Psoas muscle (tissue), 8 donors: ENCODE results near the gene SEMA7A. TPM values are rescaled to one million over a fixed set of nuclear protein-coding genes. Genes with fewer than 3 reads are reported as not detected.

Experiments used
- ATAC-seq, 4 donors: fragments of 200-7000 bp; cut with Tn5 transposase; one replicate each; pipeline ENCODE4 v1.9.1; 2020; ENCODE audit warnings: moderate library complexity in 3 of 4, mild to moderate bottlenecking in 2 of 4
- DNase-seq, 2 donors: peaks; one replicate each; pipeline ENCODE4 v3.0.0-alpha.2; 2020
- H3K27ac ChIP-seq: fragments of 200-600 bp; one replicate; pipeline ENCODE4 v1.8.0; 2022
- H3K27me3 ChIP-seq, 3 donors: fragments of 200-600 bp in 1 of 3; one replicate each; pipeline versions ENCODE4 v1.6.1 to v1.8.0; 2013 to 2022; ENCODE audit warnings: low read length in 2 of 3, mild to moderate bottlenecking in 2 of 3, moderate library complexity in 1 of 3; ENCODE audit not compliant: insufficient read depth in 3 of 3
- H3K36me3 ChIP-seq, 2 donors: fragments of 200-600 bp in 1 of 2; one replicate each; pipeline versions ENCODE4 v1.6.1 to v1.8.0; 2013 to 2022; ENCODE audit warnings: low read depth in 1 of 2, mild to moderate bottlenecking in 1 of 2, moderate library complexity in 1 of 2; ENCODE audit not compliant: insufficient read depth in 1 of 2
- H3K4me1 ChIP-seq: fragments of 200-600 bp; one replicate; pipeline ENCODE4 v1.8.0; 2022
- H3K4me3 ChIP-seq: fragments of 200-600 bp; one replicate; pipeline ENCODE4 v1.8.0; 2022; ENCODE audit warnings: mild to moderate bottlenecking
- H3K9me3 ChIP-seq: fragments of 200-600 bp; one replicate; pipeline ENCODE4 v1.8.0; 2022
- CTCF ChIP-seq: fragments of 200-600 bp; IDR thresholded peaks from one replicate; pipeline ENCODE4 v1.8.0; 2022; ENCODE audit warnings: antibody characterized with exemption
- WGBS, 3 donors: extraction: QIAGEN DNeasy Blood & Tissue Kit; methylation state at CpG; one replicate each; pipeline versions ENCODE4 v1.1.6 to v1.1.7; 2013; 5-methylcytosine and 5-hydroxymethylcytosine counted together
- intact Hi-C, 2 donors: fragments of 100-400 bp; cut with DNase I; formaldehyde crosslinking; loops; one replicate each; pipeline versions ENCODE4 v1.11.0 to v1.14.2; 2022
- polyA plus RNA-seq, 3 donors: library from polyadenylated mRNA; stranded (reverse); fragments of 200-250 nt; gene quantifications; one replicate each; pipeline ENCODE4 v1.2.3, GENCODE V29; 2013
- total RNA-seq, 4 donors: library from RNA; stranded (reverse); fragmentation: NEBNext Ultra II Directional in 2 of 4; extraction: Animal tissue kit (Norgen Biotek cat#: 25700) in 2 of 4; gene quantifications; one replicate each; pipeline versions ENCODE4 v1.2.1 to v1.2.4, GENCODE V29; 2021 to 2023
- donor health status: healthy with polysubstance abuse.
- donor health status: DM: no; HTN: no; CAD: no; lungs with moderate emphysema.
- donor health status: Bipolar disorder and iron deficiency.
- donor health status: healthy.
- donor health status: DM: yes; HTN: yes; CAD: no.
- donor health status: DM: no; HTN: no; CAD: no.
- donor health status: DM: no; HTN: no; CAD: no.
- donor health status: DM: yes; HTN: yes; CAD: no.

SEMA7A gene
- total and polyA plus RNA-seq, 7 donors, result 0.44 to 2.0 (median 1.2) TPM

DNA sequence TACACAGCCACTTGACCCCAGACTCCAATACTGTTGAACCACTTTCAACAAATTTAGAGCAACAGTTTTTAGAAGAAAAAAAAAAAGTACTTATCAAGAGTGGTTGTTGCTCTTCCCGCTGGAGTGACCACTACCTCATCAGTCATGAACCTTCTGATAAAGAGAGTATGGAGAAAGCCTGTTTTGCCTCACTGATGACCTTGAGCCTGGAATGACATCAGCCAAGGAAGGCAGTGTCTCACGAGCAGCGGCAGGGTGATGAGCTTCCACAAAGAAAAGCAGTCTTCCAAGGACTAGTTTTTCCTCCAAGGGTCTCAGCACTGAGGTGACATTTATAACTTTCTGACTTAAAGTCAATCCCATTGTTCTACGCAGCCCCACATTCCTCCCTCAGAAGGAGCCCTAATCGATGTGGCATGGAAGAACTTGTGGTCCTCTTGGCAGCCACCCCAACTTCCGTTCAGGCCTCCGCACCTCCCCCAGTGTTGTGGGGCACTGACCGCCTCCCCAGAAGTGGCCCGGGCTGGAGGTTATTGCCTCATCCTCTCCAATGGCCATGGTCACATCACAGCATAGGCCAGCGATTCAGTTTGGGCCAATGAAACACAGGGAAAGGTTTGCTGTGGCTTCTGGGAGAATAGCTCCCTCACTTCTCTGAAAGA lies 64.5 kb downstream of the SEMA7A start:
- H3K27me3 ChIP-seq, result peaks cover 0 to 20% (median 1%) of the 10 kb centered on the region in 3 donors

DNA sequence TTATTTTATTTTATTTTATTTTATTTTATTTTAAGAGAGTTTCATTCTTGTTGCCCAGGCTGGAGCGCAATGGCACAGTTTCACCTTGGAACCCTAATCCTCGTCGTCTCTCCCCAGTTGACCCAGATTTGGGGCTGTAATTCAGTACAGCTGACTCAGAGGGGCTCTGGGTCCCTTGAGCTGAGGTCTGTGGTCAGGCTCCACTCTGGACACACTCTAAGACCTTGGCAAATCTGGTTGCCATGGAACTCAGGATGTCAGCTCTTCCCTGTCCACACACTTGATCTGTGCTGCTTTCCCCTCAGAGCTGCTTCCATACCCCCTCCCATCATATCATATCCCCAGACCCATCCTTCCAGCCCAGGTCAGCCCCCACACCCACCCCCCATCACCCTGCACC lies 65.6 kb downstream of the SEMA7A start:
- WGBS, 3 donors, result 86 to 94% (median 90%) methylated on average over 3 of the region's 3 CpGs
- no peak for ATAC-seq
- intact Hi-C loops, result no loop called here

More for the DNA sequence above, 64.5 kb downstream of the SEMA7A start:
- Histone ChIP-seq H3K9me3 (no peaks in the 10 kb centered on the region), H3K4me3 (no peak overlapping the region), H3K4me1 (no peaks in the 10 kb centered on the region), H3K36me3 (no peaks in the 10 kb centered on the region), H3K27ac (no peak overlapping the region)
- DNase-seq (no peak), ATAC-seq (no peak)
- no peak for TF ChIP-seq CTCF
- intact Hi-C loops, result no loop called here
- 58 to 66% (median 62%) methylated on average over 10 of the region's 10 CpGs for WGBS, 3 donors

DNA sequence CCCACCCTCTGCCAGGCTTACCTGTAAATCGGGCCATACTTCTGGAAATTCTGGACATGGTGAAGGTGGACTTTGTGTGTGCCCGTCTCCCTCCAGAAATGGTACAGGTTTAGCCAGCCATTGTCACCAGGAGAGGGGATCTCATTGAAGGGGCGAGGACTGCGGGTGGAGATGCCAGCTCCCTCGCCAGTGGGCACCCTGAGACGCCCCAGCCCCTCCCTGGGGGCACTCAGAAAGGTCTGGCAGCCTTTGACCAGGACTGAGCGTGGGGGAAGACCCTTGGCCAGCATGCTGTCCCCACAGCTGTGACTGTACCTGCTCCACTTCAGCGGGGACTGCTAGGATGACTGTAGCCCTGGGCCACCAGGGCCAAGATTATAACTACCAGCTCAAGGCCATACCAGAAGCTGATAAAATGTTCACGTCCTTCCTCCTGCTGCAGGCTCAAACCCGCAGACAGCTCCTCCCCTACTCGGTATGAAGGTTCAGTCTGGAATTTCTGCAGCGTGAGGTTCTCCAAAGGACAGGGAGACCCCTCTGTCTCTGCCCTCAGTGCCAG lies 66.4 kb downstream of the SEMA7A start, which contains the start of gene CYP11A1:
TSS of gene CYP11A1 (minus strand) at position 351 of the 559 bp plus-strand sequence. CDS start at position 290, 61 bp downstream.
- no peaks in the 10 kb centered on the region for H3K36me3 ChIP-seq
- WGBS, 3 donors, result 88 to 92% (median 89%) methylated on average over 12 of the region's 12 CpGs
- no peaks in the 10 kb centered on the region for H3K9me3 ChIP-seq
- intact Hi-C loops, result no loop called here
- no peak for TF ChIP-seq CTCF
- no peaks in the 10 kb centered on the region for H3K4me1 ChIP-seq
- no peak for DNase-seq
- peaks cover 0 to 20% (median 1%) of the 10 kb centered on the region in 3 donors for H3K27me3 ChIP-seq
- no peak for ATAC-seq
- H3K27ac ChIP-seq, result no peak within 1 kb of the TSS
- H3K4me3 ChIP-seq, result peak within 1 kb of the TSS; percentile 79

More for the DNA sequence above, 65.6 kb downstream of the SEMA7A start:
- Histone ChIP-seq H3K4me1 (no peaks in the 10 kb centered on the region), H3K36me3 (no peaks in the 10 kb centered on the region), H3K27me3 (peaks cover 0 to 20% (median 1%) of the 10 kb centered on the region in 3 donors), H3K27ac (no peak overlapping the region), H3K4me3 (no peak overlapping the region), H3K9me3 (no peaks in the 10 kb centered on the region)
- DNase-seq, result no peak
- TF ChIP-seq CTCF, result no peak

DNA sequence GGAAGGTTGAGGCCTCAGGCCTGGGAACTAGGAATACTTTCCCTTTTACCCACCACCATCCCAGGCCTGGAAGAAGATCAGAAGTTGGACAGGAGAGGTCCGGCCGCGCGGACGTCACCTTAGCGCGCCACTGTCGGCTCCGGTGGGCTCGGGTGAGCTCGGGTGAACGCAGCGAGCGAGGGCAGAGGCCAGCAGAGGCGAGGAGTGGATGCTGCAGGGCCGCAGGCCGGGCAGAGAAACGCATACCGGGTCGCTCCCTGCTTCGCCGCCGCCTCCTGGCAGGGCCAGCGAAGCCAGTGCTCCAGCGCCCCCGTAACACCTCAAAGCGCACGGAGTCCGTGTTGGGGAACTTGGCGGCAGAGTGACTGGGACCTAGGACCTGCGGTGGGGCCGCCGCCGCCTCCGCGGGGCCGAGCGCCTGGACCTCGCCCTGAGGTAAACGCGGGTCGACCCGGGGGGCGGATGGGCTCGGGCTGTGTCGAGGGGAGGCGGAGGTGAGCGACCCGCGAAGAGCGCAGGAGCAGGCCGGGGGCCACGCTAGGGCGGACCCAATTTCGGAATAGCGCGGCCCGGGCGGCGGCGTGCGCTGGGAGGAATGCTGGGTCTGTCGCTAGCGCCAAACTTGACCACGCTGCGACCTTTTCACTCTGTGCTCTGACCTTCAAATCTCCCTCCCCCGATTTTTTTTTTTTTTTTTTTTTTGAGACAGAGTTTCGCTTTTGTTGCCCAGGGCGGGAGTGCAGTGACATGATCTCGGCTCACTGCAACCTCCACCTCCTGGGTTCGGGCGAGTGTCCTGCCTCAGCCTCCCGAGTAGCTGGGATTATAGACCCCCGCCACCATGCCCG lies 67.9 kb downstream of the SEMA7A start:
- Histone ChIP-seq H3K27me3 (peaks cover 0 to 20% (median 0%) of the 10 kb centered on the region in 3 donors), H3K36me3 (no peaks in the 10 kb centered on the region), H3K9me3 (no peaks in the 10 kb centered on the region), H3K4me3 (peak overlapping the region; percentile 79), H3K4me1 (no peaks in the 10 kb centered on the region), H3K27ac (no peak overlapping the region)
- intact Hi-C loops, result no loop called here
- peak; percentile 74 to 82 for DNase-seq
- ATAC-seq, result peak; percentile 73 to 93 (median 81)
- WGBS, 3 donors, result 3 to 6% (median 5%) methylated on average over 51 to 75 of the region's 75 CpGs
- TF ChIP-seq CTCF, result no peak
